HG03354 (cell line): ENCODE results near the gene RFC2.
"Not testable (repeated sequence)": the region's sequence is repeated elsewhere in the genome, so short reads cannot be mapped to it uniquely, and the experiment has no call there.

Experiments used
- ATAC-seq: cut with Tn5 transposase; IDR thresholded peaks from one replicate; pipeline ENCODE4 v1.9.1; 2021; ENCODE audit warnings: mild to moderate bottlenecking; ENCODE audit not compliant: unreplicated experiment, poor library complexity, severe bottlenecking

RFC2 gene

DNA sequence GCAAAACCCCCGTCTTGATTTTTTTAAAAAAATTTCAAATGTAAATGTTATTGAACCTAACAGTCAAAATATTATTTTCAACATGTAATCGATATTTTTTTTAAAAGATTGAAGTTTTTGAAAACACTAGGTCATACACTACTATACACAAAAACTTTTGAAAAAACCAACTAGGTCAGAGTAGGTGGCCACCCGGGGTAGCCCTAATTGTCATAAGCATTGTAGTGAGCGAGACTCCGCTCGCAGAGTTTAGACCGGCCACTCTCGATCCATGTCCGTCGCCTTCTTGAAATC is 417 bp downstream of the RFC2 start:
- ATAC-seq, result peak; percentile 4

DNA sequence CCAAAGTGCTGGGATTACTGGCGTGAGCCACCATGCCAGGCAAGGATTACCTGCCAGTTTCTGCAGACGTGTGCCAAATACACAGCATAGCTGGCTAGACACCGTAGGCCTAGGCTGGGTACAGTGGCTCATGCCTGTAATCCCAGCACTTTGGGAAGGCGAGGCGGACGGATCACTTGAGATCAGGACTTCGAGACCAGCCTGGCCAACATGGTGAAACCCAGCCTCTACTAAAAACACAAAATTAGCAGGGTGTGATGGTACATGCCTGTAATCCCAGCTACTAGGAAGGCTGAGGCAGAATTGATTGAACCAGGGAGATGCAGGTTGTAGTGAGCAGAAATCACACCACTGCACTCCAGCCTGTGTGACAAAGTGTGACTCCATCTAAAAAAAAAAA is 868 bp downstream of the RFC2 start:
- ATAC-seq, result no peak

DNA sequence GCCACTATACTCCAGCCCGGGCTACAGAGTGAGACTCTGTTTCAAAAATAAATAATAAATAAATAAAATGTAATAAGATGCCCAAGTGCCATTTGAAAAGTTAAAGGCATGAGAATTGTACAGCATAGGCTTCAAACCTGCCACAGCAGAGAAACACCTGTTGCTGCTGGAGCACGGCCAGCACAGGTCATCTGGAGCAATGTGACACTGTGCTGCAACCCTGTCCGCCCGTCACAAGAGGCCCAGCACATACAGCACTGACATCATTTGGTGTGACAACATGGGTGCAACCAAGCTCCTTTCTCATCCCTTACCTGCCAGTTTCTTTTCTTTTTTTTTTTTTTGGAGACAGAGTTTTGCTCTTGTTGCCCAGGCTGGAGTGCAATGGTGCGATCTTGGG is 1.3 kb downstream of the RFC2 start:
- no peak for ATAC-seq

DNA sequence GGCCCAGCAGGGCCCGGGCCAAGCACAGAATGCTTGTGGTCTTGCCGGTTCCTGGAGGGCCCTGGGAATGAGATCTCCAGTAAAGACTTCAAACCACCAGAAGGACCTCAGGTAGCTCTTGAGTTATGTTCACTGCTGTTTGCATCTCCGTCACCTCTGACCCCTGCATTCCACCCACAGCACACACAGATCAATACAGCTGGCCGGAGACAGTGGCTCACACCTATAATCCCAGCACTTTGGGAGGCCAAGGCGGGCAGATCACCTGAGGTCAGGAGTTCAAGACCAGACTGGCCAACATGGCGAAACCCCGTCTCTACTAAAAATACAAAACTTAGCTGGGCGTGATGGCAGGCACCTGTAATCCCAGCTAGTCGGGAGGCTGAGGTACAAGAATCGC is 5.1 kb downstream of the RFC2 start:
- ATAC-seq, result not testable (repeated sequence)

DNA sequence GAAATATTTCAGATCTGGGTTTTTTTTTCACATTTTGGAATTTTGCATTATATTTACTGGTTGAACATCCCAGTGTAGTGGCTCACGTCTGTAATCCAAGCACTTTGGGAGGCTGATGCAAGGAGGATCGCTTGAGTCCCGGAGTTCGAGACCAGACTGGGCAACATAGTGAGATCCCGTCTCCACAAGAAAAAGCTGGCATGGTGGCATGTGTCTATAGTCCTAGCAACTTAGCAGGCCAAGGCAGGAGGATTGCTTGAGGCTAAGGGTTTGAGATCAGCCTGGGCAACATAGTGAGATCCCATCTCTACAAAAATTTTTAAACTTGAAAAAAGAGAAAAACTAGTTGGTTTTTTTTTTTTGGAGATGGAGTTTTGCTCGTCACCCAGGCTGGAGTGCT is 6.0 kb downstream of the RFC2 start:
- ATAC-seq, result no peak

DNA sequence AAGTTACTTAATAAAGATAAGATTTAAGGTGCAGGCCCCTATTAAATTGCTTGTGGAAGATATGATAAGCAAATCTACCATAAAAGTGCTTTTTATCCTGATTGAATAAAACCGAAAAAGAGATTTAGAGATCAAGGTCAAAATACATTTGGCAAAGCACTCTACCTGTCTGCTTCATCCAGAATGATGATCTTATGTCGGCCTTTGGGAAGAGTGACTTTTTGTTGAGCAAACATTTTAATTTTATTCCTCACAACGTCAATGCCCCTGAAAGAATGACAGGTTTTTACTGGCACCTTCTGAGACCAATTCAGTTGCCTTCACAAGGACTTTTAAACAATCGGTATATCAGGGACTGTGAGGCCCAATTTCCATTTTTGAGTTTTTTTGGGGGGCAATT is 7.7 kb downstream of the RFC2 start:
- no peak for ATAC-seq

DNA sequence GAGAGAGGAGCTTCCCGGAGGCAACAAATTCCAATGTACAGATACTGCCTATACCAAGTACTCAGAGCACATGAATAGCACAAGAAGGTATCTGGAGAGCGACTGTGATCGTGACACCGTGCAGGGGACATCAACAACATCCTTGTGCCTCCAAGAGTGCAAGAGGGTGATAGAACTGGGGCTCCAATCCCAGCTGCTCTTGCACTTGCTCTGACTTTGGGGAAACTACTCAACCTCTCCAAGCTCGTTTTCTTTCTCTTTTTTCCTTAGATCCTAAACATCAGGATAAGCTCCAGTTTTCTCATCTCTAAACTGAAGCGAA is 12.1 kb downstream of the RFC2 start:
- ATAC-seq, result no peak

DNA sequence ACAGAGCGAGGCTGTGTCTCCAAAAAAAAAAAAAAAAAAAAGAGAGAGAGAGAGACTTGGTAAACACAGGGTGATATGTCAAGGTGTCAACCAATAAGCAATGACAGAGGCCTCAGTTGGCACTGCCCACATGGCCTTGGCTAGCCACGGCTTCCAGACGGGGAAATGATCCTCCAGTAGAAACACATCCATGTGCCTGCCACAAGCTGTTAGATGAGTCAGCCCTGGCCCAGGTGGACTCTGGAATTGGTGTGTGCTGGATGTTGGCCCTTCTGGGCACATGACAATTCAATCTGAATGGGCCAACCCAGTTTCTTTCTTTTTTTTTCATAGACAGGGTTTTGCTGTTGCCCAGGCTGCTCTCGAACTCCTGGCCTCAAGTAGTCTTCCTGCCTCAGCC is 13.7 kb downstream of the RFC2 start:
- no peak for ATAC-seq

DNA sequence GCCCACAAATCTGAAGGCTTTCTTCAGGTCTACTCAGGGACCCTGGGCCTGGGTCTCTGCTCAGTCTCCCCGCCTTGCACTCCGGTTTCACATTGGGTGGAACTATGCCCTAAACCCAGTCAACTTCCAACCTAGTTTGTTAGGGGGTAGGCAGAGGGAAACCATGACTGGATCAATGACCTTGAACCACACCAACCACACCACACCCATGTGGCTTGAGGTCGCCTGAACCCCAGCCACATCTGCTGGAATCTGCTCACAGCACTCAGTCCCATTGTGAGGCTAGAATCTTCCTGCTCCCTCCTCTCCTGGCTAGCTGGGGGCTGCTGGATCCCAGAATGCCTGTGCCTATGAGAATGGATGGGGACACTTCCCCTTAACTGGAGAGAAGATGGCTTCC is 17.9 kb downstream of the RFC2 start:
- no peak for ATAC-seq

DNA sequence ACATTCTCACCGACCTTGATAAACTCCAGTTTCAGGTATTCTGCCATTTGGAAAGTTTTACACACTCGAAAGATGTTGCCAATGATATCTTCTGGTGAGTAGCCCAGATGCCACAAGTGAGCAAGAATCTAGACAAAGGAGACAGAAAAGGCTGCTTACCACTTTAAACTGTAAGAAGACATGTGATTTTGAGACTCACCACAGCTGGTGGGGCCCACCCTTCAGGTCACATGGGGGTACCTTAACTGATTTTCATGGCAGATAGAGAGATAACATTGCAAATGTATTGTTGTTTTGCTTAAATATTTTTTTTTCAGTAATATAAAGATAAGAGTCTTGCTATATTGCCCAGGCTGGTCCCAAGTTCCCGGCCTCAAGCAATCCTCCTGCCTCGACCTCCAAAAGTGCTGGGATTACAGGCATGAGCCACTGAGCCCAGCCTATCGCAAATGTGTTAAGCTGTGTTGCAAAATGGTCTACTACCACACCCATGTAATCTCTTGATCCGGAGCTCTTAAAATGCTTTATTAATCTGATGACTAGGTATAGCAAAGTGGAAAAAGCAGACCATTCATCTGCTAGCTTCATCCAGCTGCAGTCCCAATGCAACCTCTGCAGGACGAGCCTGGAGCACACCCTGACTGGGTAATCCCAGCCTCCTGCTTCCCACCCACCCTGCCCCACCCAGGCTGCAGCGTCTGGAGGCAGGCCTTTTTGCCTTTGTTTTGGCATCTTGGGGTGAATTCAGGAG is 18.5 kb downstream of the RFC2 start:
- no peak for ATAC-seq

DNA sequence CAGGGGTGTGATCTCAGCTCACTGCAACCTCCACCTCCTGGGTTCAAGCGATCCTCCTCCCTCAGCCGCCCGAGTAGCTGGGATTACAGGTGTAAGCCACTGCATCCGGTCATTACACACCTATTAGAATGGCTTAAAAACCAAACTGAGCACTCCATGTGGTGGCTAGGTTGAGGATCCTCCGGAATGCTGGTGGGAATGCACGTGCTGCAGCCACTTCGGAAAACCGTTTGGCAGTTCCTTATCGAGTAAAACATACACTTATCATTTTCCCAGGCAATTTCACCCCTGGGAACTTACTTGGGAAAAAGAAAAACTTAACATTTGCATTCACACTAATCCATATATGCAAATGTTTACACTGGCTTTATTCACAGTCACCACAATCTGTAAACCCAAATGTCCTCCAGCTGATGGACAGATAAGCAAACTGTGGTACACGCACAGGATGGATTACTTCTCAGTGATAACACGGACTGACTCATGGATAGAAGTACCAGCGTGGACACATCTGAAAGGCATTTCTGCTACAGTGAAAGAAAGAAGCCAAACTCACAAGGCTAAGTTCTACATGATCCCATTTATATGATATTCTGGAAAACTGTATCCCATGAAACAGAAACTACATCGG is 20.4 kb downstream of the RFC2 start:
- ATAC-seq, result no peak

DNA sequence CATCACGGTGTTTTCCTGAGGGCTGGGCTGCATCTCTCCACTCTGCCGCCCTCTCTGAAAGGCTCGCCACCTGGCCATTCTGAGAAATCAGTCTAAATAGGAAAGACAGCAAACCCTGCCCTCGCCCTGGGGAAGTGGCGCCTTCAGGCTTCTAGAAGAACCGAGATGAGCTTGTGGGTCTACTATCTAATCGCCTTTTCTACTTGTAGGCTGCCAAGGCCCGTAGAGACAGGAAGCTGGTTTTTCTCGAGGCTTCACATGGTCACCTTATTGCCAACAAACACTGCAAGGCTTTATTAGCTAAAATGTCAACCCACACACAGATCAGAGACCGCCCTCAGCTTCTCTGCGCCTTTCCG is 23.0 kb downstream of the RFC2 start:
- ATAC-seq, result peak; percentile 61

DNA sequence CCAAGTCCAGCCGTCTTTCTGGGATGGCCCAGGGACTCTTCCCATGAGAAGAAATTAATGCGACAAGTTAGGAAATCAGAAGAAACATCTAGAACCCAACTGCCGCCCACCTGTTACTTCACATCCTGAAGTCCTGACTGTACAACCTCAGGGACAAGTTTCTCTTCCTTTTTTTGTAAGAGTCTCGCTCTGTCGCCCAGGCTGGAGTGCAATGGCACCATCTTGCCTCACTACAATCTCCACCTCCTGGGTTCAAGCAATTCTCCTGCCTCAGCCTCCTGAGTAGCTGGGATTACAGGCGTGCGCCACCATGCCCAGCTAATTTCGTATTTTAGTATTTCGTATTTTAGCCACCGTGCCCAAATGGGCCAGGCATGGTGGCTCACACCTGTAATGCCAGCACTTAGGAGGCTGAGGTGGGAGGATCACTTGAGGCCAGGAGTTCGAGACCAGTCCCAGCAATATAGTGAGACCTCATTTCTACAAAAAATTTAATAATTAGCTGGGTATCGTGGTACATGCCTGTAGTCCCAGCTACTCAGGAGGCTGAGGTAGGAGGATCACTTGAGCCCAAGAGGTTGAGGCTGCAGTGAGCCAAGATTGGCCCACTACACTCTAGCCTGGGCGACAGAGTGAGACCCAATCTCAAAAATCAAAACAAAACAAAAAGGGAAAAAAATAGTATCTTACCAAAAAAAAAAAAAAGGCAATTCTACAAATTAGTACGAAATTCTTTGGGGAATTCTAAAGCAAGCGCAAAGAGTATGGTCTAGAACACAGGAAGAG is 23.6 kb downstream of the RFC2 start:
- peak; percentile 50 for ATAC-seq

DNA sequence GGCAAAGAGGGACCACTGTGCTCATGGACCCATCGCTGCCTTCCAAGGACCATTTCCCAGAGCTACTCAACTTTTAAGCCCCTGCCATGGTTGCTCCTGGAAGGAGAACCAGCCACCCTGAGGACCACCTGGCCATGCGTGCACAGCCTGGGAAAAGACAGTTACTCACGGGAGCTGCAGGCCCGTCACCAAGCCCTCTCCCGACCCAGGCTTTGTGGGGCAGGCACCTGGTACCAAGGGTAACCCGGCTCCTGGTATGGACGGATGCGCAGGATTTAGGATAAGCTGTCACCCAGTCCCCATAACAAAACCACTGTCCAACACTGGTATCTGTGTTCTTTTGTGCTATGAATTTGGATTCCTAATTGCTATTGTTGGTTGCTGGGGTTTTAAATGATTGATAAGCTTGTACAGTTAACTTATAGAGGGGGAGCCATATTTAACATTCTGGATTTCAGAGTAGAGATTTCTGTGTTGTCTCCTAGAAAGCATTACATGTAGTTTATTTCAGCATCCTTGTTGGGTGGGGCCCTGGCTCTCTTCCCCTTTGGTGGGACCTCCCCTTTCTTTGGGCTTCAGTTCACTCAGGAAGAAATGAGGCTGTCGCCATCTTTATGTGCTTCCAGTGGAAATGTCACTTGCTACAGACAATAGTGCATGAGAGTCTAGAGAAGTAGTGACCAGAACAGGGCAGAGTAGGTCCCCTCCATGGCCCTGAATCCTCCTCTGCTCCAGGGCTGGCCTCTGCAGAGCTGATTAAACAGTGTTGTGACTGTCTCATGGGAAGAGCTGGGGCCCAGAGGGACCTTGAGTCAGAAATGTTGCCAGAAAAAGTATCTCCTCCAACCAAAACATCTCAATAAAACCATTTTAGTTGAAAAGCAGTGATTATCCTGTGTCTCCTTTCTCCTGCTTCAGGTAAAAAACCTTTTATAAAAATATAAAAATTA is 25.0 kb downstream of the RFC2 start:
- ATAC-seq, result no peak

DNA sequence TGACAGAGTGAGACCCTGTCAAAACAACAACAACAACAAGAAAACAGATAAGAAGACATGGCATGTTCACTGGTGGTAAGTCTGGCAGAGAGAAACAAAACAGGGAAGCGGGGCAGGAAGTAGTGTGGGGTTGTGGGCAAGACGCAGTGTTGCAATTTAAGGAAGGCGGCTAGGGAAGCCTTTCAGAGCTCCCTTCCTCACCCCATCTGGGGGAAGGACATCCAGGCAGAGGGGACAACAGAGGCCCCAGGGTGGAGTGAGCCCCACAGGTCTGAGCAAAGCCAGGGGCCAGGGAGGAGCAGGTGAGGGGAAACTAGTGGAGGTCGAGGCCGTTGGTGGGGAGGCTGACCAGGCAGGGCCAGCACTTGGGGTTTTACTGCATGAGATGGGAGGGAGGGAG is 27.6 kb downstream of the RFC2 start:
- no peak for ATAC-seq

DNA sequence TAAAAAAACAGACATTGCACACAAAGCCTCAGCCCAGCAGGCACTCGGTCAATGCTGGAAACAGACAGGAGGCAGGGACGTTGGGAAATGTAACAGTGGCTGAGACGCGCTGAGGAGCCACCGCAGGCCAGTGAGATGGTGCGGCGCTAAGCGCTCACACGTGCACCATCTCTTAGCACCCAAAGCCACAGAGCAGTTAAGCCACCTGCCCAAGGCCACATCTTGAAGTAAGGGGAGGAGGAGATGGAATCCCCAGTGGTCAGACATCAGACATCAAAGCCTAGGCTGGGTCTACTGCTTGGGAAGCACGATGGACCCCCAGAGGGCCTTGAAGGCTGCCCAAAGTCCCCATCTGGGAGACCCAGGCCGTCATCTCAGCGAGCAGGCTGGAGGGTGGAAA is 28.8 kb downstream of the RFC2 start:
- ATAC-seq, result no peak

DNA sequence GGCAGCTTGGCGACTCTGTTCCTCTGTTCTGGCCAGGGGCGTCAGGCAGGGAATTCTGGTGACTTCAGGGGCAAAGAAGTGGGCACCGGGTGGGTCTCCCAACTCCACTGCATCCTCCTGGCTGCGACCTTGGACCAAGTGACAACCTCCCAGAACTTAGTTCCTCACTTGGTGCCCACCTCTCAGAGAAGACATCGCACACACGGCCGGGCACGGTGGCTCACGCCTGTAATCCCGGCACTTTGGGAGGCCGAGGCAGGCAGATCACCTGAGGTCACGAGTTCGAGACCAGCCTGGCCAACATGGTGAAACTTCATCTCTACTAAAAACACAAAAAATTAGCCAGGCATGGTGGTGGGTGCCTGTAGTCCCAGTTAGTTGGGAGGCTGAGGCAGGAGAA is 29.3 kb downstream of the RFC2 start:
- ATAC-seq, result not testable (repeated sequence)

DNA sequence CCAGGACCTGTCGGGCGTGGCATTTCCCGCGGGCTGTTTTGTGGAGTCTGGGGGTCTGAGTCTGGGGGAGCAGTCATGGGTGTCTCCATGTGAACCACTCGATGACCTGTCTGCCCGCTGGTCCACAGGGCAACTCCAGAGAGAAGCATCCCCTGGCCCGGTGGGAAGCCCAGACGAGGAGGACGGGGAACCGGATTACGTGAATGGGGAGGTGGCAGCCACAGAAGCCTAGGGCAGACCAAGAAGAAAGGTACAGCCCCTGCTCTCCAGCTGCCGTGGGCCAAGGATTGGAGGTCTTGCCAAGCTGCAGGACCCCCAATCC is 29.7 kb downstream of the RFC2 start:
- ATAC-seq, result no peak

DNA sequence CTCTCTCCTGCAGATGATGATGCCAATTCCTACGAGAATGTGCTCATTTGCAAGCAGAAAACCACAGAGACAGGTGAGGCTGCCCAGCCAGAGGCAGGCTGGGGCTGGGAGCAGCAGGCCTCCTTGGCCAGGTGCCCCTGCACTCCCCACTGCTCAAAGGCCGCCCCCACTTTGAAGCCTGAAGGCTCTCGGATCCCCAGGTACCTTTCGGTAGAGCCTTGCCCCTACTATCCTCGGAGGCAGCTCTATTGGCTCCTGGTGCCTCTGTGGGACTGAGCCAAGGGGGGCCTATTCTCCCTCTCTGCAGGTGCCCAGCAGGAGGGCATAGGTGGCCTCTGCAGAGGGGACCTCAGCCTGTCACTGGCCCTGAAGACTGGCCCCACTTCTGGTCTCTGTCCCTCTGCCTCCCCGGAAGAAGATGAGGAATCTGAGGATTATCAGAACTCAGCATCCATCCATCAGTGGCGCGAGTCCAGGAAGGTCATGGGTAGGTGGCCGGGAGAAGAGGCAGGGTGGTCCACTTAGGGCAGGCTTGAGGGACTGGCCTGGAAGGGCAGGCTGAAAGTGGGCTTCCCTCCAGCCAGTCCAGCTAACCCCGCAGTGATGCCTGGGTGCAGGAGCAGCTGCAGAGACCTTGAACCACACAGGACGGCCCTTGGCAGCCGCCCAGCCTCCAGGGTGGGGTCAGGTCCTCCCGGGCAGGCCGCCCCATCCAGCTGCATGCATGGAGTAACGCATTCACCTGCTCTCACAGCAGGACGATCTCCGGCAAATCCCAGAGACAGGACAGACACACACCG is 30.3 kb downstream of the RFC2 start:
- ATAC-seq, result no peak
